ENCODE results near the gene GPR179.
A peak's percentile ranks its signal among the peaks of the same experiment; 100 is the strongest.
"Not testable (repeated sequence)": the region's sequence is repeated elsewhere in the genome, so short reads cannot be mapped to it uniquely, and the experiment has no call there.

Gene GPR179

GRCh38 chr17:38322156-38322779 is 21.5 kb downstream of the GPR179 start:
- peak; percentile 55 for DNase-seq (ENCODE audit: low read depth, low spot score)

DNA sequence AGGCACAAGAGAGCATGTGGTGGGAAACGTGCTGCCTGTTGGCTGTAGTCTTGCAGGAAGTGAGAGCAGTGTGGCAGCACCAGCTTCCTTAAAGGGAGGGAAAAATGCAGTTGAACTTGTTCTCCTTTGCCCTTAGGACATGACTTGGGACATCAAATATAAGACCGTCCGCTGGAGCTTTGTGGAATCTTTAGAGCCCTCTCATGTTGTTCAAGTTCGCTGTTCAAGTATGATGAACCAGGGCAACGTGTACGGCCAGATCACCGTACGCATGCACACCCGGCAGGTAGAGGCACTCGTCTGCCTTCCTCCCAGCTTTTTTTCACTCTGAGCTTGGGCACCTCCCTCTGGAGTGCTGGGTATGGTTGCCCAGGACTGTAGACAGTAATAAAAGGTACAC is 23.3 kb downstream of the GPR179 start:
- DNase-seq (ENCODE audit: low read depth, low spot score), result no peak

DNA sequence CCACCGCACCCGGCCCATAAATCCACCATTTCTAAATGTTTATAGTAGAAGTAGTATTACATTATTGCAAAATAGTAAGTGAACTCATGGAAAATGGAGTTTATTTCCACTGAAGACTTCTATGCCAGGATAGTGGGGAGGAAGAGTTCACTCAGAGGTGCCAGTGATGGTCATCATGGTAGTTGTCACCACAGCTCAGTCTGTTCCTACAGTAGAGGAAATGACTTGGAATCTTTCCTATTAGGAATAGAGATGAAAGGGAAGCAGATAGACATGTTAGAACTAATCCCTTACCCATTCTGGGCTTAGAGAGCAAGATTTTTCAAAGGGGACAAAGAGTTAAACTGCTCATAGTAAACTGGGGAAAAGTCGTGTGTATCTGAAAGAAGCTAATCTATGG is 26.7 kb downstream of the GPR179 start:
- DNase-seq (ENCODE audit: low read depth, low spot score), result no peak

GRCh38 chr17:38315497-38315896 is 28.3 kb downstream of the GPR179 start:
- no peak for DNase-seq (ENCODE audit: low read depth, low spot score)

DNA sequence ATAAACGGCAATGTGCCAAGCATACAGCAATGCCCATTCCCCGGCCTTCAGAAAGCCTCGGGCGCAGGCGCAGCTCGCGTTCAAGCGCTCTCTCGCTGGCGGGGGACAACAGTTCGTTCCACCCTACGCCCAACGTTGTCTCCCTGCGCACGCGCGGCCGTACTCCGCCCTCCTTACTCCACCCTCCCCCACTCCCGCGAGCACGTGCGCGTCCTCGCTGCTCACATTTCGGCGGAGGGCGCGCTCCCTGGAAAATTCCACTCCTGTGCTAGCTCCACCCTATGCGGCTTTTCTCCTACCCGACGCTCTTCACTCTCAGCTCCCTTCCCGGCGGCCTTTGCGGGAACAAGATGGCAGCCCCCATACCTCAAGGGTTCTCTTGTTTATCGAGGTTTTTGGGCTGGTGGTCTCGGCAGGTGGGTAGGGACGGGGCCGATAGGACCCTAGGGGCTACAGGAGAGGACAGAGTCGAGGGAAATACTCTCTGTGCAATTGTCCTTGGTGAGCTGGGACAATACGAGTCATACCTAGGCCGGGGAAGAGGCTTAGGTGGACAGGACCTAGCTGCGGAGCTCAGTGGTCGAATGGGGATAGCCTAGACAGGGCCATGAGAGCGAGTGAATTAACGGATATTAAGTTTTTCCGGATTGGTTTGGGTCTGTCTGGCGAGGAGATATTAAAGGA is 46.8 kb downstream of the GPR179 start, which contains the start of gene MRPL45:
Gene MRPL45, plus strand, starts transcription at position 335 of the 684 bp plus-strand sequence. Its CDS starts 16 bp downstream, at position 351.
- DNase-seq (ENCODE audit: low read depth, low spot score), result peak; percentile 89

DNA sequence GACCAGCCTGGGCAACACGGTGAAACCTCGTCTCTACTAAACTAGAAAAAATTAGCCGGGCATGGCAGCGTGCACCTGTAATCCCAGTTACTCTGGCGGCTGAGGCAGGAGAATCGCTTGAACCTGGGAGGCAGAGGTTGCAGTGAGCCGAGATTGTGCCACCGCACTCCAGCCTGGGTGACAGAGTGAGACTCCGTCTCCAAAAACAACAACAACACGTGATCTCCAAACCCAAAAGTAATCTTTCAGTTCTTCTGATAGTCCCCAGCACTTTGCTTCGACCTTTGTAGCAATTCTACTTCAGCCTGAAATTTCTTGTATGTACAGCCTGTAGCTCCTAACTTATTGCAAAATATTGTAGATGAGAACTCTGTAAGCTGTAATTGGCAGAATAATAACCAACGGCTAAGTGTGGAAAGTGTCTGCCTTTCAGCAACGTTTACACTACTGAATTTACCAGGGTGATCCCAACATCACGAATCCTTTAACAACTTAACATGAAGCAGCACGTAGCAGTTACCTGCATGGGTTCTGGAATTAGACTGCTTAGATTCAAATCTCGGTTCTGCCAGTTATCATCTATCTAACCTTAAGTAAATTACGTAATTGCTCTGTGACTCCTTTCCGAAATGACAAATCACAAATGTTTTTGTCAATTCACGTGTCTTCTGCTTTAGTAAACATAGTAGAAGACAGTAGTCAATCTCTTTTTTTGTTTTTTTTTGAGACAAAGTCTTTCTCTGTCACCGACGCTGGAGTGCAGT is 48.0 kb downstream of the GPR179 start:
- not testable (repeated sequence) for DNase-seq (ENCODE audit: low read depth, low spot score)

DNA sequence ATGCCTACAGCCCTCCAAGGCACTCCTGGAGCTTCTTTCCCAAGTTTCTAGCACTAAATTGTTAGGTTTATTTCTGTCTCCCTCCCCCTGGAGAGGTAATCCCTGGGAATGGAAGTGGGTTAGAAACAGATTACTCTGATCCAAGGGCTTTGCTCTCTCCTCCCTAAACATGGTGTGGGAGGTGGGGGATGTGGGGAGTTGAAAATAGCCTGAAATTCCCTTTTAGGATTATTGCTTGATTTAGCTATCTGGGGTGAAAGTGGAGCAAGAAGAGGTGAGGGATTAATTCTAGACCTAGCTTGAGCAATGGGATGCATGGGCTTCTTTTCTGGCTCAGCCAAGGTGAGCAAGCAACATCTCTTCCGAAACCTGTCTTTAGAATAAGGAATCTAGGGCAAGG is 54.0 kb downstream of the GPR179 start:
- not testable (repeated sequence) for DNase-seq (ENCODE audit: low read depth, low spot score)

DNA sequence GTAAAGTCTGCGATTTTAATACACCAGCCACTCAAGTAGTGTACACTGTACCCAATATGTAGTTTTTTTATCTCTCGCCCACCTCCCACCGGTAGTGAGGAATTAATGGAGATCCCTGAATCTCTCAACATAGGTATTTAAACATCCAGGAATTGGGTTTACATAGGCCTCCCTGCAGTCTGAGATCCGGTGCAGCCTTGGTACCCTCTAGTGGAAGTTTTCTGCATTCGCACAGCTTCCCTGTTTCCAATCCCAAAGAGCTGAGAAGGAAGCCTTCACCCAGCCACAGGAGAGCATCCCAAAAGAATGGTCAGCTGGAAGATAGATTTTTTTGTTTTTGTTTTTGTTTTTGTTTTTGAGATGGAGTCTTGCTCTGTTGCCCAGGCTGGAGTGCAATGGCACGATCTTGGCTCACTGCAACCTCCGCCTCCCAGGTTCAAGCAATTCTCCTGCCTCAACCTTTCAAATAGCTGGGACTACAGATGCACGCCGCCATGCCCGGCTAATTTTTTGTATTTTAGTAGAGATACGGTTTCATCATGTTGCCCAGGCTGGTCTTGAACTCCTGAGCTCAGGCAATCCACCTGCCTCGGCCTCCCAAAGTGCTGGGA is 55.4 kb downstream of the GPR179 start:
- not testable (repeated sequence) for DNase-seq (ENCODE audit: low read depth, low spot score)

DNA sequence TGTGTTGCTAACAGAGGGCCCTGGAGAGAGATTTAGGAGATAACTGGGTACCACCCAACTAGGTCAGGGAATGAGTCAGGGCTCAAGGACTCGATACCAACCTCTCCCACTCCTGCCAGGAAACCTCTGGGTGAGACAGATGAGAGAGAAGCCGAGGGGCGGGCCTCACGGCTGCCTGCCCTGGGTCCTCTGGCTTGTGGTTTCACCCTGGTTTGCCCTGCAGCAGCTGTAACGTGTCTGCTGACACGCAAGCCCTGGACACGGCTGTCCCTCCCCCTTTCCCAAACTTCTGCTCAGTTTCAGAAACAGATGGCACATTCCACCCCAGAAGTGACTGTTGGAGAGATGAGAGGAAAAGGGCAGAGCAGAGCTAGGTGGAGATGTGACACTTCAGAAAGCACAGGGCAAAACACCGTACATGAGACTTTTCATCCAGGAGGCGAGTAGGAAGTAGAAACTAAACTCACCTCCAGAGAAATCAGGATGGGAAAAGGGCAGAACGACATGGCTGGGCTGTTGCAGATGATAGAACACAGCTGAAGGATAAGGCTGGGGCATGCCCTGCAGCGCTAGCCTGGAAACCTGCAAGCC is 57.2 kb downstream of the GPR179 start:
- DNase-seq (ENCODE audit: low read depth, low spot score), result not testable (repeated sequence)

GRCh38 chr17:38285994-38286393 is 57.8 kb downstream of the GPR179 start:
- not testable (repeated sequence) for DNase-seq (ENCODE audit: low read depth, low spot score)

All from activated CD4-positive, CD25-positive, alpha-beta regulatory T cell treated with anti-CD3 and anti-CD28 coated beads, Interleukin-2, amount 50 U/mL, for 16 hours (primary cell).